MCF 10A (cell line): Measurements from ENCODE around the gene POMP. TPM values are rescaled to one million over a fixed set of nuclear protein-coding genes. Genes with fewer than 3 reads are reported as not detected.

Source experiments
- BruUV-seq: library from RNA; stranded (reverse); fragments of 400-500 nt; replicated peaks from 2 replicates; lab custom pipeline; 2021; lab: Mats Ljungman, UMichigan
- CTCF ChIA-PET: fragments of 300-600 bp; sonication (Branson Sonifier 250); formaldehyde crosslinking; extraction: SDS; loops from one replicate; lab custom pipeline; 2021; ENCODE audit warnings: antibody characterized with exemption, inconsistent platforms; lab: Yijun Ruan, JAX
- POLR2A ChIA-PET: fragments of 300-600, 350-650 bp; sonication (Branson Sonifier 250); formaldehyde crosslinking; extraction: SDS; loops from one replicate; lab custom pipeline; 2020; ENCODE audit warnings: antibody characterized with exemption, inconsistent platforms; lab: Yijun Ruan, JAX
- DNase-seq: peaks from one replicate; pipeline ENCODE4 v3.0.0-alpha.2; 2018; ENCODE audit not compliant: unreplicated experiment
- H3K27ac Mint-ChIP-seq: one replicate; pipeline ENCODE4 v1.8.0; 2022; ENCODE audit warnings: mild to moderate bottlenecking, low read depth, mixed read lengths; ENCODE audit not compliant: unreplicated experiment
- H3K27me3 Mint-ChIP-seq: one replicate; pipeline ENCODE4 v1.8.0; 2022; ENCODE audit warnings: mixed read lengths; ENCODE audit not compliant: insufficient read depth, unreplicated experiment
- H3K36me3 Mint-ChIP-seq: one replicate; pipeline ENCODE4 v1.8.0; 2022; ENCODE audit warnings: mild to moderate bottlenecking, moderate library complexity, mixed read lengths; ENCODE audit not compliant: insufficient read depth, unreplicated experiment
- H3K4me1 Mint-ChIP-seq: one replicate; pipeline ENCODE4 v1.8.0; 2022; ENCODE audit warnings: mixed read lengths; ENCODE audit not compliant: insufficient read depth, unreplicated experiment
- H3K4me3 Mint-ChIP-seq: one replicate; pipeline ENCODE4 v1.8.0; 2022; ENCODE audit warnings: mild to moderate bottlenecking, moderate library complexity, mixed read lengths; ENCODE audit not compliant: unreplicated experiment
- H3K9me3 Mint-ChIP-seq: one replicate; pipeline ENCODE4 v1.8.0; 2022; ENCODE audit warnings: mixed read lengths; ENCODE audit not compliant: unreplicated experiment
- intact Hi-C: fragments of 100-400 bp; cut with micrococcal nuclease; formaldehyde crosslinking; loops from 2 replicates; pipeline ENCODE4 v1.14.1; 2022
- total RNA-seq: library from RNA; stranded (reverse); gene quantifications from 2 replicates; pipeline ENCODE4 v1.2.3, GENCODE V29; 2022
- TF ChIP-seq, protein P1 (sequence below): fragments of 200-600 bp; IDR thresholded peaks from one replicate; pipeline ENCODE4 v1.8.0; 2022; ENCODE audit warnings: antibody characterized with exemption, mild to moderate bottlenecking; ENCODE audit not compliant: unreplicated experiment

POMP gene
- total RNA-seq, 1 experiment from 2014 or later = 103 TPM

DNA sequence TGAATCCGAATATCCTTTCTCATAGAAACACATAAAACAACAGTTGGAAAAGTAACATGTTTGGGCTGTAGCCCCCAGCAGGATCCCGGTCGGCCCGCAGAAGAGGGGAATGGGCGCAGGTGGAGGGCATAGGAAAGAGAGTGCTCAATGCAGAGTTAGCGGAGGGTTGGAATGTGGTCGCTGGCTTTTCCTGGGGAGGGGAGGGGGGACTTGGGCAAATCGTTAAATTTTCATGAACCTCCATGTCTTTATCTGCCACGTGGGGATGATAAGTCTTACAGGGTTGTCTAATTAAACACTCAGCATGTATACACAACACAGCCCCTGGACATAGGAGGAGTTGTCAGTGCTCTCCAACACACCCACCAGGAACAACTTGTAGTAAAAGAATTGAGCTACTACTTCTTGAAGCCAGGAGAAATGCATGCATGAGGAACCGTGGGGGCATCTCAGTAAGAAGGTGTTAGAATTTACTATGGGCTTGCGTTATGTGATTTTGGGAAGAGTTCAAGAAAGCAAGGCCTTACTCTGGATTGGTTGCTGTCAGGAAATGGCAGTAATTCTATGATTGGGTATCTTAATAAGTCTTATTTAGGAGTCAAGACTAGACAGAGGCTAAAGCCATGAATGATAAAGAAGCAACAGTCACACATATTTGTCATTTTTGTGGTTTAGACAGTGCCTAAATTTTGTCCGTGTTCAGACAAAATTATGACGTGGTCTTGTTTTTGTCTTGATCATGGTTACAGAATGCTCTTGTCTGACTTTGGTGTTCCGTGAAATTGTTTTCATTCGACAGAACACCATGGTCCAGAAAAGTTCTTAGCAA, 60.5 kb downstream of the POMP start:
- TF ChIP-seq, protein P1, sequence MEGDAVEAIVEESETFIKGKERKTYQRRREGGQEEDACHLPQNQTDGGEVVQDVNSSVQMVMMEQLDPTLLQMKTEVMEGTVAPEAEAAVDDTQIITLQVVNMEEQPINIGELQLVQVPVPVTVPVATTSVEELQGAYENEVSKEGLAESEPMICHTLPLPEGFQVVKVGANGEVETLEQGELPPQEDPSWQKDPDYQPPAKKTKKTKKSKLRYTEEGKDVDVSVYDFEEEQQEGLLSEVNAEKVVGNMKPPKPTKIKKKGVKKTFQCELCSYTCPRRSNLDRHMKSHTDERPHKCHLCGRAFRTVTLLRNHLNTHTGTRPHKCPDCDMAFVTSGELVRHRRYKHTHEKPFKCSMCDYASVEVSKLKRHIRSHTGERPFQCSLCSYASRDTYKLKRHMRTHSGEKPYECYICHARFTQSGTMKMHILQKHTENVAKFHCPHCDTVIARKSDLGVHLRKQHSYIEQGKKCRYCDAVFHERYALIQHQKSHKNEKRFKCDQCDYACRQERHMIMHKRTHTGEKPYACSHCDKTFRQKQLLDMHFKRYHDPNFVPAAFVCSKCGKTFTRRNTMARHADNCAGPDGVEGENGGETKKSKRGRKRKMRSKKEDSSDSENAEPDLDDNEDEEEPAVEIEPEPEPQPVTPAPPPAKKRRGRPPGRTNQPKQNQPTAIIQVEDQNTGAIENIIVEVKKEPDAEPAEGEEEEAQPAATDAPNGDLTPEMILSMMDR = no peak
- peak overlapping the region; percentile 81 for H3K4me3 Mint-ChIP-seq
- ChIA-PET POLR2A (interaction anchor here (0.6 to 4.7 kb wide), 14 partner anchors 9 to 1610 kb away, joined by 3 to 29 read pairs (median 4); partner anchors contain the start of gene POMP), CTCF (interaction anchor here (0.5 to 1.1 kb wide), 5 partner anchors 12 to 1100 kb away, joined by 3 to 4 read pairs (median 4); no protein-coding TSS in a partner anchor)
- intact Hi-C loops = loop anchor here (2.0 to 5.0 kb wide), 2 partner anchors 42 to 77 kb away; no protein-coding TSS in a partner anchor
- H3K9me3 Mint-ChIP-seq = no peaks in the 10 kb centered on the region
- TSS peak; percentile 16 for BruUV-seq
- peaks cover 33% of the 10 kb centered on the region for H3K4me1 Mint-ChIP-seq
- H3K27me3 Mint-ChIP-seq = no peaks in the 10 kb centered on the region
- H3K36me3 Mint-ChIP-seq = no peaks in the 10 kb centered on the region
- DNase-seq = peak; percentile 55
- peak overlapping the region; percentile 93 for H3K27ac Mint-ChIP-seq

DNA sequence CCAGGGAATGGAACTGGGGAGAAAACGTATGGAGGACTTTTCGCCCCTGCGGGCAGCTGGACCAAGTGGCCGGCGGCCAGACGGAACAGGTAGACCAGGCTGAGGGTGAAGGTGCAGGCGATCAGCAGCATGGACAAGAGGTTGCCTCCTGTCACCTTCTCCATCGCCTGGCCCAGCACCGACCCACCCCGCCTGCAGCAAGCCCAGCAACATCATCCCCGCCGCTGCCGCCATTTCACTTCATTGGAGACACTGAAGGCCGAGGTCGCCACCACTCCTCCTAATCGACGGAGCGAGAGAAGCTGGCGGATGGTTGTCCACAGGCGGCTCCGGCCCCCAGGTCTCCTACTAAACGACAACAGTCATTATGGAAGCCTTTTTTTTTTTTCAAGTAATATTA, 64.9 kb downstream of the POMP start:
- intact Hi-C loops = no loop called here
- no TSS peak for BruUV-seq
- H3K9me3 Mint-ChIP-seq = no peaks in the 10 kb centered on the region
- no peaks in the 10 kb centered on the region for H3K27me3 Mint-ChIP-seq
- no peak overlapping the region for H3K4me3 Mint-ChIP-seq
- ChIA-PET POLR2A (no interaction called here), CTCF (no interaction called here)
- DNase-seq = no peak
- no peaks in the 10 kb centered on the region for H3K36me3 Mint-ChIP-seq
- H3K4me1 Mint-ChIP-seq = peaks cover 13% of the 10 kb centered on the region
- TF ChIP-seq, protein P1 = no peak
- no peak overlapping the region for H3K27ac Mint-ChIP-seq

DNA sequence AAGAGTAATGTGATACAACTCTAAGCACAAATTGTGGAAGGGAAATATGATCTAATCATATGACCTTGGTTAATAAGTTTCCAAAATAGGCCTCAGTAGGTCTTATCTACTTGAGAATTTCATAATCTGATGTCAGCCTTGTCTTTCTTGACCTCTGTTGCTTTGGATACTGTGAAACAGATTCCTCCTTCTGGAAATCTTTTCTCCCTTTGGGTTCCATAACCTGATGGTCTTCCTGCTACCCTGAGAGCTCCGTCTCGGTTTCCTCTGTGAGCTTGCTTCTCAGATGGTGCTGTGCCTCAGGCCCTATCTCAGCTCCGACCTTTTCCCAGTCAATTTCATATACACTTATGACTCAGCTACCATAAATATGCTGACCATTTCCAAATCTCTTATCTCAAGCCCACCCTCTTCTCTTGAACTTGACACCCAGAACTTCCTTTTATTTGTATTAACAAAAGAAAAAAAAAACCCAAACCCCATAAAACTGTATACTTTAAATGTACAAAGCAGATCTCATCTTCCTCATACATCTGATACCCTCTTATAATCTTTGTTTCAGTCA, 66.2 kb downstream of the POMP start:
- H3K9me3 Mint-ChIP-seq = no peaks in the 10 kb centered on the region
- H3K4me1 Mint-ChIP-seq = peaks cover under 1% of the 10 kb centered on the region
- no peak overlapping the region for H3K4me3 Mint-ChIP-seq
- BruUV-seq = no TSS peak
- no peaks in the 10 kb centered on the region for H3K36me3 Mint-ChIP-seq
- no peak for DNase-seq
- ChIA-PET CTCF (interaction anchor here (0.6 to 1.1 kb wide), 2 partner anchors 29 to 41 kb away, joined by 3 read pairs; no protein-coding TSS in a partner anchor), POLR2A (no interaction called here)
- H3K27me3 Mint-ChIP-seq = no peaks in the 10 kb centered on the region
- intact Hi-C loops = no loop called here
- no peak overlapping the region for H3K27ac Mint-ChIP-seq
- TF ChIP-seq, protein P1 = no peak

Other genes starting within 250 kb of the POMP start
- gene FLT1, start 164.0 kb upstream of the POMP start, total RNA-seq = not detected in 2 replicates
- 6.4 and 8.1 TPM in 2 replicates for gene SLC46A3, start 59.8 kb downstream of the POMP start, total RNA-seq
- gene MTUS2, start 161.2 kb downstream of the POMP start, total RNA-seq = not detected in 2 replicates